Glutamatergic neuron (in vitro differentiated cells): ENCODE results near the gene PRR7. TPM values are rescaled to one million over a fixed set of nuclear protein-coding genes. Genes with fewer than 3 reads are reported as not detected.
"Not testable (repeated sequence)": the region's sequence is repeated elsewhere in the genome, so short reads cannot be mapped to it uniquely, and the experiment has no call there.

Experiments used
- DNase-seq: peaks from one replicate; pipeline ENCODE4 v3.0.0; 2022
- H3K27ac Mint-ChIP-seq: one replicate; pipeline ENCODE4 v1.8.0; 2020; ENCODE audit warnings: mild to moderate bottlenecking, mixed read lengths, inconsistent platforms; ENCODE audit not compliant: unreplicated experiment
- H3K27me3 Mint-ChIP-seq: one replicate; pipeline ENCODE4 v1.8.0; 2020; ENCODE audit warnings: mild to moderate bottlenecking, moderate library complexity, mixed read lengths, inconsistent platforms; ENCODE audit not compliant: unreplicated experiment
- H3K36me3 Mint-ChIP-seq: one replicate; pipeline ENCODE4 v1.8.0; 2020; ENCODE audit warnings: mild to moderate bottlenecking, mixed read lengths, inconsistent platforms; ENCODE audit not compliant: unreplicated experiment
- H3K4me1 Mint-ChIP-seq: one replicate; pipeline ENCODE4 v1.8.0; 2020; ENCODE audit warnings: mild to moderate bottlenecking, low read depth, mixed read lengths, inconsistent platforms; ENCODE audit not compliant: unreplicated experiment
- H3K4me3 Mint-ChIP-seq: one replicate; pipeline ENCODE4 v1.8.0; 2020; ENCODE audit warnings: mild to moderate bottlenecking, mixed read lengths, inconsistent platforms; ENCODE audit not compliant: unreplicated experiment
- H3K9me3 Mint-ChIP-seq: one replicate; pipeline ENCODE4 v1.8.0; 2020; ENCODE audit warnings: mild to moderate bottlenecking, moderate library complexity, mixed read lengths, inconsistent platforms; ENCODE audit not compliant: unreplicated experiment
- CTCF ChIP-seq: fragments of 200-600 bp; sonication (generic); IDR thresholded peaks from one replicate; pipeline ENCODE4 v1.5.0; 2021; ENCODE audit not compliant: partially characterized antibody, unreplicated experiment
- total RNA-seq: library from RNA; stranded (reverse); fragmentation: NEBNext Ultra II Directional; extraction: Animal tissue kit (Norgen Biotek cat#: 25700); gene quantifications from one replicate; pipeline ENCODE4 v1.2.1, GENCODE V29; 2021; ENCODE audit not compliant: unreplicated experiment

PRR7 gene
- total RNA-seq, 1 donor from 2014 or later: 4.1 TPM

- H3K4me1 Mint-ChIP-seq: peaks cover 4% of the 10 kb centered on the region
- H3K27me3 Mint-ChIP-seq: peaks cover 16% of the 10 kb centered on the region
- TF ChIP-seq CTCF: no peak
- H3K36me3 Mint-ChIP-seq: no peaks in the 10 kb centered on the region
- DNase-seq: no peak
- H3K27ac Mint-ChIP-seq: no peak overlapping the region
- no peak overlapping the region for H3K4me3 Mint-ChIP-seq
- H3K9me3 Mint-ChIP-seq: peaks cover 8% of the 10 kb centered on the region
Measured at GRCh38 chr5:177405805-177406204, 40.8 kb upstream of the PRR7 start.

GRCh38 chr5:177409043-177409801, 37.4 kb upstream of the PRR7 start, which contains the start of gene F12:
F12 (minus strand) TSS chr5:177409564; CDS start chr5:177409527, 37 bp downstream.
- Mint-ChIP-seq H3K9me3 (peaks cover 3% of the 10 kb centered on the region), H3K27ac (no peak within 1 kb of the TSS), H3K4me3 (no peak within 1 kb of the TSS), H3K36me3 (no peaks in the 10 kb centered on the region), H3K4me1 (peaks cover 2% of the 10 kb centered on the region), H3K27me3 (peaks cover 10% of the 10 kb centered on the region)
- no peak for DNase-seq
- TF ChIP-seq CTCF: no peak

GRCh38 chr5:177410575-177410974, 36.0 kb upstream of the PRR7 start:
- Mint-ChIP-seq H3K4me3 (no peak overlapping the region), H3K9me3 (peaks cover 3% of the 10 kb centered on the region), H3K27ac (no peak overlapping the region), H3K27me3 (peaks cover 8% of the 10 kb centered on the region), H3K36me3 (no peaks in the 10 kb centered on the region), H3K4me1 (no peaks in the 10 kb centered on the region)
- TF ChIP-seq CTCF: no peak
- no peak for DNase-seq

GRCh38 chr5:177412603-177413233, 33.9 kb upstream of the PRR7 start:
- DNase-seq: no peak
- H3K4me3 Mint-ChIP-seq: no peak overlapping the region
- no peak overlapping the region for H3K27ac Mint-ChIP-seq
- no peaks in the 10 kb centered on the region for H3K4me1 Mint-ChIP-seq
- peaks cover 13% of the 10 kb centered on the region for H3K27me3 Mint-ChIP-seq
- H3K36me3 Mint-ChIP-seq: no peaks in the 10 kb centered on the region
- no peak for TF ChIP-seq CTCF
- H3K9me3 Mint-ChIP-seq: peaks cover 2% of the 10 kb centered on the region

- no peak for TF ChIP-seq CTCF
- H3K4me1 Mint-ChIP-seq: no peaks in the 10 kb centered on the region
- no peak overlapping the region for H3K4me3 Mint-ChIP-seq
- H3K9me3 Mint-ChIP-seq: peaks cover 2% of the 10 kb centered on the region
- no peaks in the 10 kb centered on the region for H3K36me3 Mint-ChIP-seq
- no peak overlapping the region for H3K27ac Mint-ChIP-seq
- H3K27me3 Mint-ChIP-seq: peaks cover 8% of the 10 kb centered on the region
- no peak for DNase-seq
Measured at GRCh38 chr5:177414481-177414880, 32.1 kb upstream of the PRR7 start.

- not testable (repeated sequence) for H3K27me3 Mint-ChIP-seq
Measured at GRCh38 chr5:177417081-177417480, 29.5 kb upstream of the PRR7 start.

More at GRCh38 chr5:177417081-177417480, 29.5 kb upstream of the PRR7 start:
- not testable (repeated sequence) for H3K27ac Mint-ChIP-seq, H3K4me1 Mint-ChIP-seq, H3K36me3 Mint-ChIP-seq, H3K4me3 Mint-ChIP-seq, H3K9me3 Mint-ChIP-seq, DNase-seq
